OCI-LY1 (cell line): Measurements from ENCODE around the gene SAA2.

Experiments used
- H2AFZ ChIP-seq: fragments of 200-600 bp; sonication (generic), shearing (Covaris generic); 2 replicates; pipeline ENCODE4 v1.6.0; 2014; ENCODE audit warnings: antibody characterized with exemption, mild to moderate bottlenecking, low read length
- H3F3A ChIP-seq: fragments of 200-600 bp; sonication (generic), shearing (Covaris generic); 2 replicates; pipeline ENCODE4 v1.6.0; 2014; ENCODE audit warnings: mild to moderate bottlenecking, antibody characterized with exemption, low read length, moderate library complexity; ENCODE audit not compliant: insufficient read depth
- H3K27ac ChIP-seq: fragments of 200-600 bp; sonication (generic); 2 replicates; pipeline ENCODE4 v1.5.1; 2014; ENCODE audit warnings: low read length, mixed run types, mild to moderate bottlenecking, low read depth; ENCODE audit not compliant: poor library complexity, severe bottlenecking
- H3K27me3 ChIP-seq: fragments of 200-600 bp; sonication (generic); 2 replicates; pipeline ENCODE4 v1.6.0; 2014; ENCODE audit warnings: antibody characterized with exemption, mild to moderate bottlenecking, low read length, moderate library complexity; ENCODE audit not compliant: insufficient read depth
- H3K36me3 ChIP-seq: fragments of 200-600 bp; sonication (generic); 2 replicates; pipeline ENCODE4 v1.6.1; 2014; ENCODE audit warnings: mild to moderate bottlenecking, antibody characterized with exemption, low read length, moderate library complexity, mixed read lengths; ENCODE audit not compliant: insufficient read depth
- H3K4me1 ChIP-seq: fragments of 200-600 bp; sonication (generic); 2 replicates; pipeline ENCODE4 v1.5.1; 2014; ENCODE audit warnings: mild to moderate bottlenecking, low read length, moderate library complexity; ENCODE audit not compliant: insufficient read depth, severe bottlenecking
- H3K4me2 ChIP-seq: fragments of 200-600 bp; sonication (generic), shearing (Covaris generic); 2 replicates; pipeline ENCODE4 v1.6.1; 2014; ENCODE audit warnings: low read length
- H3K4me3 ChIP-seq: fragments of 200-600 bp; sonication (generic); 2 replicates; pipeline ENCODE4 v1.5.1; 2014; ENCODE audit warnings: low read length, low read depth, mild to moderate bottlenecking, mixed read lengths; ENCODE audit not compliant: poor library complexity, severe bottlenecking
- H3K79me2 ChIP-seq: fragments of 200-600 bp; shearing (Covaris generic); 2 replicates; pipeline ENCODE4 v1.6.1; 2016; ENCODE audit warnings: mixed run types, low read length, mixed read lengths; ENCODE audit not compliant: insufficient read depth
- H3K9ac ChIP-seq: fragments of 200-600 bp; sonication (generic), shearing (Covaris generic); 2 replicates; pipeline ENCODE4 v1.6.1; 2014; ENCODE audit warnings: mild to moderate bottlenecking, low read length, mixed read lengths
- H3K9me2 ChIP-seq: fragments of 200-600 bp; sonication (generic), shearing (Covaris generic); 2 replicates; pipeline ENCODE4 v1.6.1; 2014; ENCODE audit warnings: low read depth, mild to moderate bottlenecking, low read length, mixed read lengths
- H3K9me3 ChIP-seq: fragments of 200-600 bp; shearing (Covaris generic); 2 replicates; pipeline ENCODE4 v1.6.1; 2014; ENCODE audit warnings: low read length, mixed read lengths
- H4K20me1 ChIP-seq: fragments of 200-600 bp; sonication (generic), shearing (Covaris generic); 2 replicates; pipeline ENCODE4 v1.6.0; 2016; ENCODE audit warnings: mild to moderate bottlenecking, low read length; ENCODE audit not compliant: insufficient read depth
- EZH2 ChIP-seq: fragments of 200-600 bp; sonication (generic), shearing (Covaris generic); IDR thresholded peaks from 2 replicates; pipeline ENCODE4 v1.8.0; 2017; ENCODE audit warnings: borderline replicate concordance, mixed run types, mild to moderate bottlenecking, antibody characterized with exemption, low read length, moderate library complexity, mixed read lengths
- TF ChIP-seq, protein P1 (sequence below): fragments of 200-600 bp; sonication (generic), shearing (Covaris generic); IDR thresholded peaks from 2 replicates; pipeline ENCODE4 v1.5.1; 2017; ENCODE audit warnings: mild to moderate bottlenecking, antibody characterized with exemption, low read length, moderate library complexity, mixed read lengths

The SAA2 gene

GRCh38 chr11:18245396-18245795, 3.1 kb downstream of the SAA2 start:
- Histone ChIP-seq H3K9me3 (no peaks in the 10 kb centered on the region), H3K9ac (no peak overlapping the region), H3K27me3 (no peaks in the 10 kb centered on the region), H3K4me2 (no peak overlapping the region), H3K9me2 (no peaks in the 10 kb centered on the region), H2AFZ (no peak overlapping the region), H3K79me2 (no peaks in the 10 kb centered on the region), H3K27ac (no peak overlapping the region), H3F3A (no peaks in the 10 kb centered on the region), H3K36me3 (no peaks in the 10 kb centered on the region), H3K4me3 (no peak overlapping the region), H3K4me1 (peaks cover 10% of the 10 kb centered on the region), H4K20me1 (no peaks in the 10 kb centered on the region)
- TF ChIP-seq EZH2, result no peak
- TF ChIP-seq, protein P1, sequence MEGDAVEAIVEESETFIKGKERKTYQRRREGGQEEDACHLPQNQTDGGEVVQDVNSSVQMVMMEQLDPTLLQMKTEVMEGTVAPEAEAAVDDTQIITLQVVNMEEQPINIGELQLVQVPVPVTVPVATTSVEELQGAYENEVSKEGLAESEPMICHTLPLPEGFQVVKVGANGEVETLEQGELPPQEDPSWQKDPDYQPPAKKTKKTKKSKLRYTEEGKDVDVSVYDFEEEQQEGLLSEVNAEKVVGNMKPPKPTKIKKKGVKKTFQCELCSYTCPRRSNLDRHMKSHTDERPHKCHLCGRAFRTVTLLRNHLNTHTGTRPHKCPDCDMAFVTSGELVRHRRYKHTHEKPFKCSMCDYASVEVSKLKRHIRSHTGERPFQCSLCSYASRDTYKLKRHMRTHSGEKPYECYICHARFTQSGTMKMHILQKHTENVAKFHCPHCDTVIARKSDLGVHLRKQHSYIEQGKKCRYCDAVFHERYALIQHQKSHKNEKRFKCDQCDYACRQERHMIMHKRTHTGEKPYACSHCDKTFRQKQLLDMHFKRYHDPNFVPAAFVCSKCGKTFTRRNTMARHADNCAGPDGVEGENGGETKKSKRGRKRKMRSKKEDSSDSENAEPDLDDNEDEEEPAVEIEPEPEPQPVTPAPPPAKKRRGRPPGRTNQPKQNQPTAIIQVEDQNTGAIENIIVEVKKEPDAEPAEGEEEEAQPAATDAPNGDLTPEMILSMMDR, result no peak

DNA sequence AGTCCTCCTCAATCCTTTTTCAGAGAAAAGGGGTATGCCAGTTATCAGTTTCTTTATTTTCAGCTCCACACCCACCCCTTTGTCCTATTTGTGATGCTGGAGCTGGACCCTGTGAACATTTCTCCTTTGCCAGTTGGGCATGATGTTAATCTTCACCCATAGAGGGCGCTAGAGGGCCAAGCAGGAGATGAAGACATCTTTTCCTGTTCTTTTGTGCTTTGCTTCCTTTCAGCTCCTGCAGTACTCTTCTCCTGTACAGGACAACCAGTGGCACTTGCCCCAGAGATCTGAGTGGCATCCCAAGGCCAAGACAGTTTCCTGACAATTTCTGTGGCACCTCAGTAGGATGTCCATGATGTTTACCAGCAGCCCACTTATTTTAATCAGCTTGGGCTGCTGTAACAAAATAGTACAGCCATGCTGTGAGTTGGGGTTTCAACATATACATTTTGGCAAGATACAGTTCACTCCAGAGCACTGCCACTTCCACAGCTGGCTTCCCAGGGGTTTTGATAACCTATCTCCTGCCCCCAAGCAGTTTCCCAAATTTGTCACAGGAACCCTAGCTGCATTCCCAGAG, 4.6 kb downstream of the SAA2 start:
- H3F3A ChIP-seq, result no peaks in the 10 kb centered on the region
- TF ChIP-seq, protein P1, result peak; percentile 84
- TF ChIP-seq EZH2, result no peak
- no peaks in the 10 kb centered on the region for H3K27me3 ChIP-seq
- H3K9ac ChIP-seq, result no peak overlapping the region
- no peak overlapping the region for H3K4me2 ChIP-seq
- peaks cover 10% of the 10 kb centered on the region for H3K4me1 ChIP-seq
- no peaks in the 10 kb centered on the region for H3K36me3 ChIP-seq
- no peaks in the 10 kb centered on the region for H4K20me1 ChIP-seq
- H3K4me3 ChIP-seq, result no peak overlapping the region
- H3K9me2 ChIP-seq, result no peaks in the 10 kb centered on the region
- no peak overlapping the region for H3K27ac ChIP-seq
- no peaks in the 10 kb centered on the region for H3K9me3 ChIP-seq
- H2AFZ ChIP-seq, result peak overlapping the region; percentile 62; the same call in 1 of the 2 replicates
- no peaks in the 10 kb centered on the region for H3K79me2 ChIP-seq

DNA sequence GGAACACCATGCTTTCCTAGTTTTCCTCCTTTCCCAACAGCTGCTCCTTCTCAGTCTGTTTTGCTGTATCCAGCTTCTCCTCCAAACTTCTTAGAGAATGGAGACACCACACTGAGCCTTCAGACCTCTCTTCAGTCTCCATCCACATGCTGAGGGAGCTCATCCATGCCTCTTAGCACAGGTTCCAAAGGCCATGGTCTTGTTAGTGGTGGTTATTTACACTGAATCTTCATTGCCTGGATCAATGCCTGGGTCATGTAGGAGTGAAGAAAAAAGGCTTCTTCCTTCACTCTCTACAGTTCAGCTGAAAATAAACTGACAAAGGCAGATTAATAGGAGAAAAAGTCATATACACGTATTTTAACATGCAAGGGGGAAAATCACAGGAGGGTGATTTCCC, 8.8 kb downstream of the SAA2 start:
- Histone ChIP-seq H3K27me3 (no peaks in the 10 kb centered on the region), H3K27ac (no peak overlapping the region), H3K79me2 (no peaks in the 10 kb centered on the region), H3K4me2 (no peak overlapping the region), H2AFZ (no peak overlapping the region), H3F3A (no peaks in the 10 kb centered on the region), H3K9me3 (no peaks in the 10 kb centered on the region), H3K9me2 (no peaks in the 10 kb centered on the region), H3K36me3 (no peaks in the 10 kb centered on the region), H3K4me3 (no peak overlapping the region), H3K4me1 (no peaks in the 10 kb centered on the region), H3K9ac (no peak overlapping the region), H4K20me1 (no peaks in the 10 kb centered on the region)
- TF ChIP-seq EZH2, result no peak
- TF ChIP-seq, protein P1, result no peak
